ENCODE measurements around the gene WNT9B. TPM values are rescaled to one million over a fixed set of nuclear protein-coding genes. Genes with fewer than 3 reads are reported as not detected.

WNT9B gene
- total RNA-seq, 1 donor, result 0.36 TPM

- Histone ChIP-seq H3K36me3 (ENCODE audit: insufficient read depth, low read length) (no peaks in the 10 kb centered on the region), H3K9me3 (ENCODE audit: low read depth, low read length) (no peaks in the 10 kb centered on the region), H3K79me2 (ENCODE audit: insufficient read depth, low read length) (no peaks in the 10 kb centered on the region), H3K4me3 (ENCODE audit: insufficient read depth, low read length) (no peak overlapping the region), H3K4me2 (ENCODE audit: insufficient read depth, low read length) (no peak overlapping the region), H3K27me3 (ENCODE audit: insufficient read depth, low read length) (peaks cover 8% of the 10 kb centered on the region), H3K27ac (ENCODE audit: low read depth, low read length) (no peak overlapping the region), H3K4me1 (ENCODE audit: insufficient read depth, low read length) (peaks cover 4% of the 10 kb centered on the region), H4K20me1 (ENCODE audit: insufficient read depth, low read length) (no peaks in the 10 kb centered on the region), H2AFZ (ENCODE audit: low read length) (no peak overlapping the region)
- peak; percentile 63 for DNase-seq (ENCODE audit: insufficient read length, low spot score, missing footprints)
- no peak for TF ChIP-seq CTCF (IDR thresholded peaks at IDR 0.05; ENCODE audit: extremely low read depth, low read depth, low read length)
Measured at GRCh38 chr17:46809110-46809571, 42.2 kb upstream of the WNT9B start.

- H3K79me2 ChIP-seq (ENCODE audit: insufficient read depth, low read length), result no peaks in the 10 kb centered on the region
- no peak for TF ChIP-seq CTCF (IDR thresholded peaks at IDR 0.05; ENCODE audit: extremely low read depth, low read depth, low read length)
- H2AFZ ChIP-seq (ENCODE audit: low read length), result no peak overlapping the region
Measured at GRCh38 chr17:46810837-46811236, 40.5 kb upstream of the WNT9B start.

GRCh38 chr17:46811978-46812583, 39.3 kb upstream of the WNT9B start:
- Histone ChIP-seq H3K4me3 (ENCODE audit: insufficient read depth, low read length) (no peak overlapping the region), H3K9me3 (ENCODE audit: low read depth, low read length) (no peaks in the 10 kb centered on the region), H3K4me2 (ENCODE audit: insufficient read depth, low read length) (peak overlapping the region; percentile 18), H3K27me3 (ENCODE audit: insufficient read depth, low read length) (peaks cover 25% of the 10 kb centered on the region), H2AFZ (ENCODE audit: low read length) (no peak overlapping the region), H3K36me3 (ENCODE audit: insufficient read depth, low read length) (no peaks in the 10 kb centered on the region), H3K27ac (ENCODE audit: low read depth, low read length) (no peak overlapping the region), H3K4me1 (ENCODE audit: insufficient read depth, low read length) (peaks cover 4% of the 10 kb centered on the region), H3K79me2 (ENCODE audit: insufficient read depth, low read length) (no peaks in the 10 kb centered on the region), H4K20me1 (ENCODE audit: insufficient read depth, low read length) (no peaks in the 10 kb centered on the region)
- TF ChIP-seq CTCF (IDR thresholded peaks at IDR 0.05; ENCODE audit: extremely low read depth, low read depth, low read length), result no peak
- DNase-seq (ENCODE audit: insufficient read length, low spot score, missing footprints), result peak; percentile 92

More at GRCh38 chr17:46810837-46811236, 40.5 kb upstream of the WNT9B start:
- Histone ChIP-seq H3K4me1 (ENCODE audit: insufficient read depth, low read length) (peaks cover 4% of the 10 kb centered on the region), H4K20me1 (ENCODE audit: insufficient read depth, low read length) (no peaks in the 10 kb centered on the region), H3K4me3 (ENCODE audit: insufficient read depth, low read length) (no peak overlapping the region), H3K27ac (ENCODE audit: low read depth, low read length) (no peak overlapping the region), H3K4me2 (ENCODE audit: insufficient read depth, low read length) (no peak overlapping the region), H3K9me3 (ENCODE audit: low read depth, low read length) (no peaks in the 10 kb centered on the region), H3K27me3 (ENCODE audit: insufficient read depth, low read length) (peaks cover 14% of the 10 kb centered on the region), H3K36me3 (ENCODE audit: insufficient read depth, low read length) (no peaks in the 10 kb centered on the region)
- peak; percentile 48 for DNase-seq (ENCODE audit: insufficient read length, low spot score, missing footprints)

- H2AFZ ChIP-seq (ENCODE audit: low read length), result no peak overlapping the region
- H3K9me3 ChIP-seq (ENCODE audit: low read depth, low read length), result no peaks in the 10 kb centered on the region
- H3K4me3 ChIP-seq (ENCODE audit: insufficient read depth, low read length), result no peak overlapping the region
- peak; percentile 54 for DNase-seq (ENCODE audit: insufficient read length, low spot score, missing footprints)
- H3K4me1 ChIP-seq (ENCODE audit: insufficient read depth, low read length), result peaks cover 4% of the 10 kb centered on the region
- no peak overlapping the region for H3K27ac ChIP-seq (ENCODE audit: low read depth, low read length)
- no peak for TF ChIP-seq CTCF (IDR thresholded peaks at IDR 0.05; ENCODE audit: extremely low read depth, low read depth, low read length)
- H3K79me2 ChIP-seq (ENCODE audit: insufficient read depth, low read length), result no peaks in the 10 kb centered on the region
- H3K27me3 ChIP-seq (ENCODE audit: insufficient read depth, low read length), result peaks cover 32% of the 10 kb centered on the region
- no peak overlapping the region for H3K4me2 ChIP-seq (ENCODE audit: insufficient read depth, low read length)
- no peaks in the 10 kb centered on the region for H4K20me1 ChIP-seq (ENCODE audit: insufficient read depth, low read length)
- no peaks in the 10 kb centered on the region for H3K36me3 ChIP-seq (ENCODE audit: insufficient read depth, low read length)
Measured at GRCh38 chr17:46812624-46813318, 38.6 kb upstream of the WNT9B start.

All from osteoblast (primary cell).